GM23338 (cell line): ENCODE data around the gene CCDC69.

Source experiments
- CREB1 ChIP-seq: fragments of 250-450 bp; sonication (Bioruptor Pico); IDR thresholded peaks from 2 replicates; pipeline ENCODE4 v1.5.0; 2020; ENCODE audit warnings: low read depth, mild to moderate bottlenecking, moderate library complexity
- EZH2 ChIP-seq: fragments of 200-600 bp; sonication (generic); IDR thresholded peaks from one replicate; pipeline ENCODE4 v1.8.0; 2017; ENCODE audit warnings: antibody characterized with exemption, mild to moderate bottlenecking, low read depth; ENCODE audit not compliant: unreplicated experiment
- EZH2phosphoT487 ChIP-seq: fragments of 200-600 bp; sonication (generic); IDR thresholded peaks from one replicate; pipeline ENCODE4 v1.8.1; 2018; ENCODE audit warnings: antibody characterized with exemption; ENCODE audit not compliant: unreplicated experiment
- JUNB ChIP-seq: IDR thresholded peaks from one replicate; pipeline ENCODE4 v1.6.1; 2016; ENCODE audit warnings: antibody characterized with exemption; ENCODE audit not compliant: unreplicated experiment
- POLR2AphosphoS5 ChIP-seq: IDR thresholded peaks from 2 replicates; pipeline ENCODE4 v1.6.1; 2016; ENCODE audit warnings: antibody characterized with exemption, low read depth
- REST ChIP-seq: IDR thresholded peaks from one replicate; pipeline ENCODE4 v1.6.1; 2018; ENCODE audit warnings: antibody characterized with exemption; ENCODE audit not compliant: unreplicated experiment
- ZNF114 ChIP-seq: fragments of 250-450 bp; sonication (Bioruptor Pico); IDR thresholded peaks from 2 replicates; pipeline ENCODE4 v1.5.0; 2020; ENCODE audit warnings: mild to moderate bottlenecking, moderate library complexity
- ZNF331 ChIP-seq: fragments of 250-450 bp; sonication (Bioruptor Pico); IDR thresholded peaks from 2 replicates; pipeline ENCODE4 v1.5.0; 2020; ENCODE audit warnings: low read depth, mild to moderate bottlenecking, moderate library complexity
- ZNF462 ChIP-seq: fragments of 250-450 bp; sonication (Bioruptor Pico); IDR thresholded peaks from 2 replicates; pipeline ENCODE4 v1.5.0; 2020; ENCODE audit warnings: mild to moderate bottlenecking, moderate library complexity
- TF ChIP-seq, protein P1 (sequence below), 2 experiments: fragments of 200-600 bp in 1 of 2; sonication (generic) in 1 of 2; conservative IDR thresholded peaks; 2 replicates each; pipeline versions ENCODE4 v1.5.1 to v1.6.1; 2016 to 2017; ENCODE audit warnings: antibody characterized with exemption in 2 of 2, low read depth in 2 of 2, mild to moderate bottlenecking in 2 of 2, moderate library complexity in 1 of 2
- TF ChIP-seq, protein P2 (sequence below): IDR thresholded peaks from 2 replicates; pipeline ENCODE4 v1.6.1; 2016; ENCODE audit warnings: antibody characterized with exemption

- TF ChIP-seq POLR2AphosphoS5 (no peak), EZH2 (no peak), JUNB (no peak), EZH2phosphoT487 (no peak), REST (no peak), ZNF331 (CRISPR knock-in tag) (no peak), CREB1 (CRISPR knock-in tag) (no peak), ZNF462 (CRISPR knock-in tag) (no peak), ZNF114 (CRISPR knock-in tag) (no peak)
- TF ChIP-seq, protein P1, sequence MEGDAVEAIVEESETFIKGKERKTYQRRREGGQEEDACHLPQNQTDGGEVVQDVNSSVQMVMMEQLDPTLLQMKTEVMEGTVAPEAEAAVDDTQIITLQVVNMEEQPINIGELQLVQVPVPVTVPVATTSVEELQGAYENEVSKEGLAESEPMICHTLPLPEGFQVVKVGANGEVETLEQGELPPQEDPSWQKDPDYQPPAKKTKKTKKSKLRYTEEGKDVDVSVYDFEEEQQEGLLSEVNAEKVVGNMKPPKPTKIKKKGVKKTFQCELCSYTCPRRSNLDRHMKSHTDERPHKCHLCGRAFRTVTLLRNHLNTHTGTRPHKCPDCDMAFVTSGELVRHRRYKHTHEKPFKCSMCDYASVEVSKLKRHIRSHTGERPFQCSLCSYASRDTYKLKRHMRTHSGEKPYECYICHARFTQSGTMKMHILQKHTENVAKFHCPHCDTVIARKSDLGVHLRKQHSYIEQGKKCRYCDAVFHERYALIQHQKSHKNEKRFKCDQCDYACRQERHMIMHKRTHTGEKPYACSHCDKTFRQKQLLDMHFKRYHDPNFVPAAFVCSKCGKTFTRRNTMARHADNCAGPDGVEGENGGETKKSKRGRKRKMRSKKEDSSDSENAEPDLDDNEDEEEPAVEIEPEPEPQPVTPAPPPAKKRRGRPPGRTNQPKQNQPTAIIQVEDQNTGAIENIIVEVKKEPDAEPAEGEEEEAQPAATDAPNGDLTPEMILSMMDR (conservative IDR thresholded peaks at IDR 0.05; ENCODE audit: low read depth in 2 of 2): no peak
- TF ChIP-seq, protein P2, sequence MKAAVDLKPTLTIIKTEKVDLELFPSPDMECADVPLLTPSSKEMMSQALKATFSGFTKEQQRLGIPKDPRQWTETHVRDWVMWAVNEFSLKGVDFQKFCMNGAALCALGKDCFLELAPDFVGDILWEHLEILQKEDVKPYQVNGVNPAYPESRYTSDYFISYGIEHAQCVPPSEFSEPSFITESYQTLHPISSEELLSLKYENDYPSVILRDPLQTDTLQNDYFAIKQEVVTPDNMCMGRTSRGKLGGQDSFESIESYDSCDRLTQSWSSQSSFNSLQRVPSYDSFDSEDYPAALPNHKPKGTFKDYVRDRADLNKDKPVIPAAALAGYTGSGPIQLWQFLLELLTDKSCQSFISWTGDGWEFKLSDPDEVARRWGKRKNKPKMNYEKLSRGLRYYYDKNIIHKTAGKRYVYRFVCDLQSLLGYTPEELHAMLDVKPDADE: no peak
Measured at GRCh38 chr5:151182524-151182900, 41.4 kb downstream of the CCDC69 start.
